HG02763 (cell line): ENCODE measurements around the gene PFDN5.
"Not testable (repeated sequence)": the region's sequence is repeated elsewhere in the genome, so short reads cannot be mapped to it uniquely, and the experiment has no call there.

ENCODE experiments used
- ATAC-seq: cut with Tn5 transposase; IDR thresholded peaks from one replicate; pipeline ENCODE4 v1.9.1; 2021; ENCODE audit warnings: mild to moderate bottlenecking, moderate library complexity; ENCODE audit not compliant: unreplicated experiment

Gene PFDN5

GRCh38 chr12:53286448-53286847, 8.9 kb upstream of the PFDN5 start:
- ATAC-seq: no peak

GRCh38 chr12:53287741-53288216, 7.6 kb upstream of the PFDN5 start:
- no peak for ATAC-seq

- no peak for ATAC-seq
Measured at GRCh38 chr12:53288322-53288721, 7.0 kb upstream of the PFDN5 start.

GRCh38 chr12:53289891-53290290, 5.5 kb upstream of the PFDN5 start:
- no peak for ATAC-seq

- no peak for ATAC-seq
Measured at GRCh38 chr12:53290661-53291060, 4.7 kb upstream of the PFDN5 start.

GRCh38 chr12:53292426-53292825, 2.9 kb upstream of the PFDN5 start:
- ATAC-seq: no peak

GRCh38 chr12:53295891-53296219, 513 bp downstream of the PFDN5 start:
- no peak for ATAC-seq

GRCh38 chr12:53297106-53297505, 1.8 kb downstream of the PFDN5 start:
- not testable (repeated sequence) for ATAC-seq

GRCh38 chr12:53298164-53298563, 2.8 kb downstream of the PFDN5 start:
- ATAC-seq: no peak

- ATAC-seq: no peak
Measured at GRCh38 chr12:53299101-53299453, 3.7 kb downstream of the PFDN5 start.

- peak; percentile 77 for ATAC-seq
Measured at GRCh38 chr12:53299454-53300180, 4.3 kb downstream of the PFDN5 start, which contains the start of gene MYG1. Gene MYG1, plus strand, starts transcription at chr12:53299695. Its CDS starts 43 bp downstream, at chr12:53299738.

GRCh38 chr12:53300187-53300586, 4.8 kb downstream of the PFDN5 start:
- no peak for ATAC-seq

GRCh38 chr12:53302903-53303302, 7.6 kb downstream of the PFDN5 start:
- no peak for ATAC-seq

- no peak for ATAC-seq
Measured at GRCh38 chr12:53306826-53307225, 11.5 kb downstream of the PFDN5 start.

- no peak for ATAC-seq
Measured at GRCh38 chr12:53308276-53308675, 12.9 kb downstream of the PFDN5 start.

GRCh38 chr12:53313996-53314395, 18.7 kb downstream of the PFDN5 start:
- no peak for ATAC-seq

GRCh38 chr12:53320352-53321195, 25.2 kb downstream of the PFDN5 start:
- ATAC-seq: no peak

GRCh38 chr12:53324113-53324778, 28.9 kb downstream of the PFDN5 start:
- no peak for ATAC-seq

GRCh38 chr12:53324779-53325510, 29.6 kb downstream of the PFDN5 start:
- ATAC-seq: peak; percentile 42

GRCh38 chr12:53325511-53326061, 30.2 kb downstream of the PFDN5 start:
- no peak for ATAC-seq
